Measurements from ENCODE around the gene ERBB2. TPM values are rescaled to one million over a fixed set of nuclear protein-coding genes. Genes with fewer than 3 reads are reported as not detected.

The ERBB2 gene
- total RNA-seq, 2 experiments from 2014 or later, result 3.5 to 4.7 TPM

GRCh38 chr17:39765175-39765574 is 65.3 kb downstream of the ERBB2 start:
- DNase-seq (peak; percentile 14), ATAC-seq (no peak)
- Mint-ChIP-seq H3K9me3 (ENCODE audit: low read depth) (no peaks in the 10 kb centered on the region), H3K4me1 (peaks cover 73% of the 10 kb centered on the region), H3K27ac (no peak overlapping the region), H3K27me3 (no peaks in the 10 kb centered on the region), H3K36me3 (peaks cover 73% of the 10 kb centered on the region), H3K4me3 (no peak overlapping the region)
- CTCF ChIA-PET, result interaction anchor here (1.1 to 1.8 kb wide), 5 partner anchors 9 to 143 kb away, joined by 3 to 6 read pairs (median 3); no protein-coding TSS in a partner anchor

- DNase-seq (no peak), ATAC-seq (no peak)
- Mint-ChIP-seq H3K36me3 (peaks cover 70% of the 10 kb centered on the region), H3K27me3 (no peaks in the 10 kb centered on the region), H3K9me3 (ENCODE audit: low read depth) (no peaks in the 10 kb centered on the region), H3K4me1 (peaks cover 77% of the 10 kb centered on the region), H3K27ac (no peak overlapping the region), H3K4me3 (no peak overlapping the region)
- CTCF ChIA-PET, result interaction anchor here (1.5 kb wide), 1 partner anchor 97 kb away, joined by 4 read pairs; no protein-coding TSS in a partner anchor
Measured at GRCh38 chr17:39765766-39766165, 65.9 kb downstream of the ERBB2 start.

- no peaks in the 10 kb centered on the region for H3K9me3 Mint-ChIP-seq (ENCODE audit: low read depth)
- ATAC-seq, result no peak
- no peak for DNase-seq
Measured at GRCh38 chr17:39767147-39767546, 67.3 kb downstream of the ERBB2 start.

GRCh38 chr17:39769974-39770587 is 70.2 kb downstream of the ERBB2 start:
- CTCF ChIA-PET, result interaction anchor here (0.6 to 2.0 kb wide), 12 partner anchors 9 to 157 kb away, joined by 3 to 10 read pairs (median 4); partner anchors contain the start of genes IKZF3, LRRC3C and ORMDL3
- DNase-seq (peak; percentile 81), ATAC-seq (peak; percentile 81)
- no peaks in the 10 kb centered on the region for H3K27me3 Mint-ChIP-seq
- peak overlapping the region; percentile 4 for H3K4me3 Mint-ChIP-seq
- H3K27ac Mint-ChIP-seq, result peak overlapping the region; percentile 81
- no peaks in the 10 kb centered on the region for H3K9me3 Mint-ChIP-seq (ENCODE audit: low read depth)
- peaks cover 93% of the 10 kb centered on the region for H3K4me1 Mint-ChIP-seq
- peaks cover 63% of the 10 kb centered on the region for H3K36me3 Mint-ChIP-seq

More at GRCh38 chr17:39767147-39767546, 67.3 kb downstream of the ERBB2 start:
- Mint-ChIP-seq H3K36me3 (peaks cover 70% of the 10 kb centered on the region), H3K27me3 (no peaks in the 10 kb centered on the region), H3K4me3 (peak overlapping the region; percentile 28), H3K4me1 (peaks cover 80% of the 10 kb centered on the region), H3K27ac (peak overlapping the region; percentile 77)
- CTCF ChIA-PET, result interaction anchor here (1.1 to 1.5 kb wide), 2 partner anchors 12 to 95 kb away, joined by 3 to 4 read pairs; no protein-coding TSS in a partner anchor

GRCh38 chr17:39772415-39772814 is 72.6 kb downstream of the ERBB2 start:
- Mint-ChIP-seq H3K4me1 (peaks cover 88% of the 10 kb centered on the region), H3K27me3 (no peaks in the 10 kb centered on the region), H3K4me3 (peak overlapping the region; percentile 38), H3K9me3 (ENCODE audit: low read depth) (no peaks in the 10 kb centered on the region), H3K36me3 (peaks cover 55% of the 10 kb centered on the region), H3K27ac (peak overlapping the region; percentile 81)
- CTCF ChIA-PET, result interaction anchor here (0.5 to 0.8 kb wide), 2 partner anchors 29 to 154 kb away, joined by 3 to 4 read pairs; no protein-coding TSS in a partner anchor
- DNase-seq (no peak), ATAC-seq (no peak)

- peak overlapping the region; percentile 31 for H3K4me3 Mint-ChIP-seq
Measured at GRCh38 chr17:39772987-39773934, 73.4 kb downstream of the ERBB2 start.

GRCh38 chr17:39774047-39774446 is 74.2 kb downstream of the ERBB2 start:
- H3K4me1 Mint-ChIP-seq, result peaks cover 87% of the 10 kb centered on the region
- CTCF ChIA-PET, result interaction anchor here (1.6 kb wide), 1 partner anchor 16 kb away, joined by 3 read pairs; no protein-coding TSS in a partner anchor
- H3K9me3 Mint-ChIP-seq (ENCODE audit: low read depth), result no peaks in the 10 kb centered on the region
- no peak for ATAC-seq
- DNase-seq, result no peak
- peaks cover 50% of the 10 kb centered on the region for H3K36me3 Mint-ChIP-seq
- no peaks in the 10 kb centered on the region for H3K27me3 Mint-ChIP-seq
- peak overlapping the region; percentile 48 for H3K4me3 Mint-ChIP-seq
- H3K27ac Mint-ChIP-seq, result peak overlapping the region; percentile 92

More at GRCh38 chr17:39772987-39773934, 73.4 kb downstream of the ERBB2 start:
- DNase-seq, result no peak
- no peak for ATAC-seq
- Mint-ChIP-seq H3K36me3 (peaks cover 56% of the 10 kb centered on the region), H3K4me1 (peaks cover 88% of the 10 kb centered on the region), H3K27me3 (no peaks in the 10 kb centered on the region), H3K27ac (peak overlapping the region; percentile 81), H3K9me3 (ENCODE audit: low read depth) (no peaks in the 10 kb centered on the region)
- CTCF ChIA-PET, result interaction anchor here (0.8 kb wide), 1 partner anchor 153 kb away, joined by 3 read pairs; no protein-coding TSS in a partner anchor

GRCh38 chr17:39775031-39775430 is 75.2 kb downstream of the ERBB2 start:
- peak overlapping the region; percentile 89 for H3K4me3 Mint-ChIP-seq
- CTCF ChIA-PET, result interaction anchor here (1.2 to 3.7 kb wide), 8 partner anchors 17 to 153 kb away, joined by 3 to 20 read pairs (median 8); partner anchors contain the start of gene IKZF3
- DNase-seq (no peak), ATAC-seq (peak; percentile 13)
- peaks cover 46% of the 10 kb centered on the region for H3K36me3 Mint-ChIP-seq
- peaks cover 84% of the 10 kb centered on the region for H3K4me1 Mint-ChIP-seq
- H3K27me3 Mint-ChIP-seq, result no peaks in the 10 kb centered on the region
- H3K9me3 Mint-ChIP-seq (ENCODE audit: low read depth), result no peaks in the 10 kb centered on the region
- H3K27ac Mint-ChIP-seq, result peak overlapping the region; percentile 92

GRCh38 chr17:39776252-39776651 is 76.4 kb downstream of the ERBB2 start:
- ATAC-seq, result no peak
- DNase-seq, result peak; percentile 51
- H3K27me3 Mint-ChIP-seq, result no peaks in the 10 kb centered on the region
- peak overlapping the region; percentile 89 for H3K4me3 Mint-ChIP-seq
- peaks cover 81% of the 10 kb centered on the region for H3K4me1 Mint-ChIP-seq
- peak overlapping the region; percentile 92 for H3K27ac Mint-ChIP-seq
- CTCF ChIA-PET, result interaction anchor here (0.6 to 3.7 kb wide), 14 partner anchors 12 to 154 kb away, joined by 3 to 30 read pairs (median 8); partner anchors contain the start of genes IKZF3 and MIEN1
- H3K36me3 Mint-ChIP-seq, result peaks cover 47% of the 10 kb centered on the region
- no peaks in the 10 kb centered on the region for H3K9me3 Mint-ChIP-seq (ENCODE audit: low read depth)

GRCh38 chr17:39777534-39778365 is 77.9 kb downstream of the ERBB2 start:
- Mint-ChIP-seq H3K9me3 (ENCODE audit: low read depth) (no peaks in the 10 kb centered on the region), H3K4me3 (peak overlapping the region; percentile 89), H3K36me3 (peaks cover 48% of the 10 kb centered on the region), H3K4me1 (peaks cover 81% of the 10 kb centered on the region), H3K27me3 (no peaks in the 10 kb centered on the region), H3K27ac (peak overlapping the region; percentile 92)
- CTCF ChIA-PET, result interaction anchor here (1.0 to 3.7 kb wide), 9 partner anchors 9 to 83 kb away, joined by 3 to 30 read pairs (median 10); no protein-coding TSS in a partner anchor
- ATAC-seq (peak; percentile 50), DNase-seq (no peak)
